AG09319 (cell line): ENCODE measurements around the gene RNF183.
"Not testable (repeated sequence)": the region's sequence is repeated elsewhere in the genome, so short reads cannot be mapped to it uniquely, and the experiment has no call there.

Experiments used
- DNase-seq: peaks from one replicate; pipeline ENCODE4 v3.0.0-alpha.2; 2010; ENCODE audit warnings: low read depth; ENCODE audit errors: extremely low read depth
- TF ChIP-seq, protein P1 (sequence below): IDR thresholded peaks from 2 replicates; pipeline ENCODE4 v1.5.1; 2011; ENCODE audit warnings: low read depth, mild to moderate bottlenecking, inconsistent platforms, low read length, moderate library complexity

The RNF183 gene

GRCh38 chr9:113306566-113306965 lies 3.4 kb upstream of the RNF183 start:
- no peak for DNase-seq
- TF ChIP-seq, protein P1, sequence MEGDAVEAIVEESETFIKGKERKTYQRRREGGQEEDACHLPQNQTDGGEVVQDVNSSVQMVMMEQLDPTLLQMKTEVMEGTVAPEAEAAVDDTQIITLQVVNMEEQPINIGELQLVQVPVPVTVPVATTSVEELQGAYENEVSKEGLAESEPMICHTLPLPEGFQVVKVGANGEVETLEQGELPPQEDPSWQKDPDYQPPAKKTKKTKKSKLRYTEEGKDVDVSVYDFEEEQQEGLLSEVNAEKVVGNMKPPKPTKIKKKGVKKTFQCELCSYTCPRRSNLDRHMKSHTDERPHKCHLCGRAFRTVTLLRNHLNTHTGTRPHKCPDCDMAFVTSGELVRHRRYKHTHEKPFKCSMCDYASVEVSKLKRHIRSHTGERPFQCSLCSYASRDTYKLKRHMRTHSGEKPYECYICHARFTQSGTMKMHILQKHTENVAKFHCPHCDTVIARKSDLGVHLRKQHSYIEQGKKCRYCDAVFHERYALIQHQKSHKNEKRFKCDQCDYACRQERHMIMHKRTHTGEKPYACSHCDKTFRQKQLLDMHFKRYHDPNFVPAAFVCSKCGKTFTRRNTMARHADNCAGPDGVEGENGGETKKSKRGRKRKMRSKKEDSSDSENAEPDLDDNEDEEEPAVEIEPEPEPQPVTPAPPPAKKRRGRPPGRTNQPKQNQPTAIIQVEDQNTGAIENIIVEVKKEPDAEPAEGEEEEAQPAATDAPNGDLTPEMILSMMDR: no peak

DNA sequence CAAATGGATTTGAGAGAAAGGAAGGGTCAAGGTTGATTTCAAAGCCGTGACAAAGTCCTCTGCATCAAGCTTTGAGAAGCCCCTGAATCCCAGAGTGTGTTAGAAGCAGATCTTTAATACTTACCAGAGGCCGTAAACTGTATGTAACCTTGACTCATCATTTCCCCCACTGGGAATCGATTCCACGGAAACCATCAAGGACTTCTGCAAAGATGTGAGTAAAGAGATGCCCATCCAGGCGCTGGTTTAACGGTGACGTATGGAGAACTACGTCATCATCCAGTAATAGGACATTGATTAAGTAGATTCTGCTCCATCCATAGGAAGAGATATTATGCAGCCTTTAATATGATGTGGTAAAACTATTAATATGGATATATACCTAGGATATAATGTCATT lies 1.6 kb downstream of the RNF183 start:
- DNase-seq: no peak
- TF ChIP-seq, protein P1: no peak

GRCh38 chr9:113299800-113300292 lies 3.3 kb downstream of the RNF183 start:
- TF ChIP-seq, protein P1: no peak

DNA sequence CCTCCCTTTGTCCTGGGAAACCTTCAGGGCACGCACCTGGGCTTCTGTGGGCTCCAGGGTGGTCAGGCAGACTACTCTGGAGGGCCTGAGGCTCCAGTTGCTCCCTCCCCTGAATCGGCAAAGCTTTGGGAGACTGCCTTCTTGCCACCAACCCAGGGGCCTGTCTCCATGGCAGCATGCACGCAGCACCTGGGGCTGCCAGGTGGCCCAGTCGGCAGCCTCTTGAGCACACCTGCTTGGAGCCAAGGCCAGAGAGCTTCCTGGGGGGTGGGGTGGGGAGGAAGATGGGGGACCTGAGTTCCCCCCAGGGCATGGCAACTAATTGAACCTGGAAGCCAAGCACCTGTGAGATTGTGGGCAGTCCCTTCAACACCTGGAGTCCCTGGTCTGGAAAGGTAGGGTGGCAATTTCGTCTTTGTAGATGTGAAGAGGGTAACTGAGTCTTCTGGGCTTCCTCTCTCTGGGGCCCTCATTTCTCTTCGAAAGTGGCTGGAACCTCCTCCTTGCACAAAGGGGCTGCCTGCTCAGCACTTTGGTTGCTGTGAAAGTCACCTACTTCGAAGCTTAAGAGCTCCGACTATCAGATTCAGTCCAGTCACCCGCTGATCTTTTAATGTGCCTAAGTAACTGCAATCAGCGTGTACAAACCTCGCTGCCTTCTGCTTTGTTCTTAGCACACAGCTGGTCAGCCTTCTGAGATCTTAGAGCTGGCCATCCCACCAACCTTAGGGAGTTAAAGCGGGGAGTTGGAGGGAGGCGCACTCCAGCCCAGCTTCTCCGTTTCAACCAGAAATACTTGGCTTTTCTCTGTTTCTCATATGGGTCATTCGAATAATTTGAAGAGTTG lies 4.0 kb downstream of the RNF183 start:
- DNase-seq: no peak

More at GRCh38 chr9:113299800-113300292, 3.3 kb downstream of the RNF183 start:
- DNase-seq: no peak

GRCh38 chr9:113298311-113298710 lies 4.9 kb downstream of the RNF183 start:
- no peak for DNase-seq
- TF ChIP-seq, protein P1: no peak

More for the DNA sequence above, 4.0 kb downstream of the RNF183 start:
- TF ChIP-seq, protein P1: no peak

DNA sequence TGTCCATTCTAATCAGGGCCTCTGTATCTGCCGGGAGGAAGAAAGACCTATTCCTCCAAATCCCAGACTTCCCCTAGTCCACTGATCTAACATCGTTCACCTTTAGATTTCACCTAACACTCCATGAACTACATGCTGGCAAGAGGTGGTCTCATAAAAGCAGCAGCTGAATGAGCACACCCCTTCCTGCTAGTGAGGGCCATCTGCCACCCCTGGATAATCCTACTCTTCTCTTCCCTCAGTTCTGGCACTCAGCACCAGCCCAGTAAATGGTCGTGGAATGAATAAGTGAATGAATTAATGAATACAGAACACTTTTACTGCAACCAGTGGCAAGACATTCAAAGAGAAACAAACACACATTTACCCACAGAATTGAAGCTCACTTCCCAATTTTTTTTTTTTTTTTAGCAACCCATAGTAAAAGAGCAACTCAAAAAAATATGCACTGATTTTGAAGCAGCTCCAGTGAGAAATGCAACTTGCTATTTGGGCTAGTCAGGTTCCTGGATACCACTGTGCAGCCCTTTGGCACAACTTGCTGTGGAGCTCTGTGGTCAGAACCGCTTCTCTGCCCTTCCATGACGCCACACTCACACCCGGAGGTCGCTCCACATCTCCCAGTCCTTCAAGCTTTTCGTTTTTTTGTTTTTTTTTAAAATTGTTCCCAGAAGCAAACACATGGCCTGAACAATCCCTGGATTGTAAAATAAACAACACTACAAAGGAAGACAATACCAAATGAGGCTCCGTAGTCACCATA lies 6.2 kb downstream of the RNF183 start:
- TF ChIP-seq, protein P1: no peak
- no peak for DNase-seq

GRCh38 chr9:113296247-113296646 lies 6.9 kb downstream of the RNF183 start:
- DNase-seq: not testable (repeated sequence)
